ENCODE data around the gene SLC6A12.

DNA sequence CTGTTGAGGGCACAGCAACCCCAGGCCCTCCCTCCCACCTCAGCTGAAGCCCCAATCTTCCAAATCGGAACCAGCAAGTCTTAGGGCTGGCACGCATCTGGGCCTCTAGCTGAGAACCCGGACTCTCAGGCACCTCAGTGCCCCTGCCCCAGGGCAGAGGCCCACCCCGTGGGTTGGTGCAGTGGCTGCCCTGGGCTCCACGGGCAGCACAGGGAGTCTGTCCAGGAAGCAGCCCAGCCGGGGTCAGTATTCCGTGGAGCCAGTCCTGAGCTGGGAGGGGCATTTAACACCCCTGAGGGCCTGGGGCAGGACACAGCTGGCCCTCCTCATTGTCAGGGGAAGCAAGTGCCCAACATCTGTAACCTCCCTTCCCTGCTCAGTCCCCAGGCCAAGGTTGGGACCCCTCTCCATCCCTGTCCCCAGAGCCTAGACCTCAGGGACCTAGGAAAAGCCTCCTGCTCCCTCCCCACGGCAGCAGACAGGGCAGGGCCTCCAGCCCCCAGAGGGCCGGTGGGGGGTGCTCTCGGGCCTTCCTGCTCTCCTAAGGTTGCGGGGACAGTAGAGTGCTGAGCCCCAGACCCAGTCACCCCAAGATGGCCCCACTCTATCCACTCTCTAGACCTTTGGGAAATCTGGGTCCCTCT lies 36.5 kb downstream of the SLC6A12 start:
- TF ChIP-seq, protein P1, sequence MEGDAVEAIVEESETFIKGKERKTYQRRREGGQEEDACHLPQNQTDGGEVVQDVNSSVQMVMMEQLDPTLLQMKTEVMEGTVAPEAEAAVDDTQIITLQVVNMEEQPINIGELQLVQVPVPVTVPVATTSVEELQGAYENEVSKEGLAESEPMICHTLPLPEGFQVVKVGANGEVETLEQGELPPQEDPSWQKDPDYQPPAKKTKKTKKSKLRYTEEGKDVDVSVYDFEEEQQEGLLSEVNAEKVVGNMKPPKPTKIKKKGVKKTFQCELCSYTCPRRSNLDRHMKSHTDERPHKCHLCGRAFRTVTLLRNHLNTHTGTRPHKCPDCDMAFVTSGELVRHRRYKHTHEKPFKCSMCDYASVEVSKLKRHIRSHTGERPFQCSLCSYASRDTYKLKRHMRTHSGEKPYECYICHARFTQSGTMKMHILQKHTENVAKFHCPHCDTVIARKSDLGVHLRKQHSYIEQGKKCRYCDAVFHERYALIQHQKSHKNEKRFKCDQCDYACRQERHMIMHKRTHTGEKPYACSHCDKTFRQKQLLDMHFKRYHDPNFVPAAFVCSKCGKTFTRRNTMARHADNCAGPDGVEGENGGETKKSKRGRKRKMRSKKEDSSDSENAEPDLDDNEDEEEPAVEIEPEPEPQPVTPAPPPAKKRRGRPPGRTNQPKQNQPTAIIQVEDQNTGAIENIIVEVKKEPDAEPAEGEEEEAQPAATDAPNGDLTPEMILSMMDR (IDR thresholded peaks at IDR 0.05) = no peak
- TF ChIP-seq POLR2AphosphoS5 (IDR thresholded peaks at IDR 0.05) (no peak), EP300 (IDR thresholded peaks at IDR 0.05) (no peak)
